Measurements from ENCODE around the gene ALDH1A2. TPM values are rescaled to one million over a fixed set of nuclear protein-coding genes. Genes with fewer than 3 reads are reported as not detected.

The ALDH1A2 gene
- total RNA-seq, 2 donors from 2014 or later, result not detected

- H3K27ac Mint-ChIP-seq, result no peak overlapping the region
- WGBS, 2 experiments (ENCODE audit: insufficient coverage in 1 of 2, insufficient read length in 1 of 2), result 16% methylated on average over 3 of the region's 3 CpGs; no CpG with 5 or more reads in 1 of the 2 experiments
- Histone ChIP-seq H3K4me1 (ENCODE audit: control insufficient read depth, insufficient read depth, low read length) (no peaks in the 10 kb centered on the region), H3K4me3 (ENCODE audit: low read length) (no peak overlapping the region), H3K27me3 (ENCODE audit: control insufficient read depth, insufficient read depth, low read length, poor library complexity, severe bottlenecking) (peaks cover 100% of the 10 kb centered on the region), H3K9me3 (ENCODE audit: control insufficient read depth, low read length) (no peaks in the 10 kb centered on the region), H3K9ac (ENCODE audit: extremely low read depth, low read length, poor library complexity, severe bottlenecking) (no peak overlapping the region), H3K36me3 (ENCODE audit: control insufficient read depth, insufficient read depth, low read length) (no peaks in the 10 kb centered on the region), H3K27ac (ENCODE audit: low read depth, low read length) (no peak overlapping the region)
- DNase-seq, result no peak
- peaks cover 97% of the 10 kb centered on the region for H3K27me3 Mint-ChIP-seq (ENCODE audit: insufficient read depth)
- no peak overlapping the region for H3K4me3 Mint-ChIP-seq
- TF ChIP-seq CTCF (conservative IDR thresholded peaks at IDR 0.05), result no peak
- no peaks in the 10 kb centered on the region for H3K9me3 Mint-ChIP-seq
- no peaks in the 10 kb centered on the region for H3K36me3 Mint-ChIP-seq (ENCODE audit: low read depth)
- H3K4me1 Mint-ChIP-seq, result no peaks in the 10 kb centered on the region
These were observed 1.9 kb downstream of the ALDH1A2 start for GRCh38 chr15:58063614-58064013.

- Histone ChIP-seq H3K9me3 (ENCODE audit: control insufficient read depth, low read length) (no peaks in the 10 kb centered on the region), H3K4me1 (ENCODE audit: control insufficient read depth, insufficient read depth, low read length) (no peaks in the 10 kb centered on the region), H3K9ac (ENCODE audit: extremely low read depth, low read length, poor library complexity, severe bottlenecking) (no peak overlapping the region), H3K36me3 (ENCODE audit: control insufficient read depth, insufficient read depth, low read length) (no peaks in the 10 kb centered on the region), H3K4me3 (ENCODE audit: low read length) (no peak overlapping the region), H3K27ac (ENCODE audit: low read depth, low read length) (no peak overlapping the region), H3K27me3 (ENCODE audit: control insufficient read depth, insufficient read depth, low read length, poor library complexity, severe bottlenecking) (peaks cover 99% of the 10 kb centered on the region)
- H3K4me1 Mint-ChIP-seq, result no peaks in the 10 kb centered on the region
- H3K9me3 Mint-ChIP-seq, result no peaks in the 10 kb centered on the region
- no peak for DNase-seq
- peaks cover 95% of the 10 kb centered on the region for H3K27me3 Mint-ChIP-seq (ENCODE audit: insufficient read depth)
- 73 to 79% methylated on average over 4 of the region's 4 CpGs for WGBS, 2 experiments (ENCODE audit: insufficient coverage in 1 of 2, insufficient read length in 1 of 2)
- TF ChIP-seq CTCF (conservative IDR thresholded peaks at IDR 0.05), result no peak
- no peak overlapping the region for H3K4me3 Mint-ChIP-seq
- no peak overlapping the region for H3K27ac Mint-ChIP-seq
- H3K36me3 Mint-ChIP-seq (ENCODE audit: low read depth), result no peaks in the 10 kb centered on the region
These were observed 2.5 kb downstream of the ALDH1A2 start for GRCh38 chr15:58062983-58063382.

- H3K27ac ChIP-seq (ENCODE audit: low read depth, low read length), result no peak overlapping the region
- H3K36me3 ChIP-seq (ENCODE audit: control insufficient read depth, insufficient read depth, low read length), result no peaks in the 10 kb centered on the region
- no peak overlapping the region for H3K9ac ChIP-seq (ENCODE audit: extremely low read depth, low read length, poor library complexity, severe bottlenecking)
- Mint-ChIP-seq H3K27me3 (ENCODE audit: insufficient read depth) (peaks cover 94% of the 10 kb centered on the region), H3K4me1 (no peaks in the 10 kb centered on the region), H3K27ac (no peak overlapping the region), H3K36me3 (ENCODE audit: low read depth) (no peaks in the 10 kb centered on the region), H3K9me3 (no peaks in the 10 kb centered on the region), H3K4me3 (no peak overlapping the region)
- no peaks in the 10 kb centered on the region for H3K9me3 ChIP-seq (ENCODE audit: control insufficient read depth, low read length)
- WGBS, 2 experiments (ENCODE audit: insufficient coverage in 1 of 2, insufficient read length in 1 of 2), result 6 to 32% methylated on average over 2 to 5 of the region's 5 CpGs
- no peak overlapping the region for H3K4me3 ChIP-seq (ENCODE audit: low read length)
- H3K4me1 ChIP-seq (ENCODE audit: control insufficient read depth, insufficient read depth, low read length), result no peaks in the 10 kb centered on the region
- peaks cover 98% of the 10 kb centered on the region for H3K27me3 ChIP-seq (ENCODE audit: control insufficient read depth, insufficient read depth, low read length, poor library complexity, severe bottlenecking)
- no peak for TF ChIP-seq CTCF (conservative IDR thresholded peaks at IDR 0.05)
- DNase-seq, result no peak
These were observed 3.3 kb downstream of the ALDH1A2 start for GRCh38 chr15:58062175-58062574.
